Psoas muscle (tissue), 8 donors: ENCODE measurements around the gene UBL5. TPM values are rescaled to one million over a fixed set of nuclear protein-coding genes. Genes with fewer than 3 reads are reported as not detected.

Experiments used
- ATAC-seq, 4 donors: fragments of 200-7000 bp; cut with Tn5 transposase; one replicate each; pipeline ENCODE4 v1.9.1; 2020; ENCODE audit warnings: moderate library complexity in 3 of 4, mild to moderate bottlenecking in 2 of 4
- DNase-seq, 2 donors: peaks; one replicate each; pipeline ENCODE4 v3.0.0-alpha.2; 2020
- H3K27ac ChIP-seq: fragments of 200-600 bp; one replicate; pipeline ENCODE4 v1.8.0; 2022
- H3K27me3 ChIP-seq, 3 donors: fragments of 200-600 bp in 1 of 3; one replicate each; pipeline versions ENCODE4 v1.6.1 to v1.8.0; 2013 to 2022; ENCODE audit warnings: low read length in 2 of 3, mild to moderate bottlenecking in 2 of 3, moderate library complexity in 1 of 3; ENCODE audit not compliant: insufficient read depth in 3 of 3
- H3K36me3 ChIP-seq, 2 donors: fragments of 200-600 bp in 1 of 2; one replicate each; pipeline versions ENCODE4 v1.6.1 to v1.8.0; 2013 to 2022; ENCODE audit warnings: low read depth in 1 of 2, mild to moderate bottlenecking in 1 of 2, moderate library complexity in 1 of 2; ENCODE audit not compliant: insufficient read depth in 1 of 2
- H3K4me1 ChIP-seq: fragments of 200-600 bp; one replicate; pipeline ENCODE4 v1.8.0; 2022
- H3K4me3 ChIP-seq: fragments of 200-600 bp; one replicate; pipeline ENCODE4 v1.8.0; 2022; ENCODE audit warnings: mild to moderate bottlenecking
- H3K9me3 ChIP-seq: fragments of 200-600 bp; one replicate; pipeline ENCODE4 v1.8.0; 2022
- WGBS, 3 donors: extraction: QIAGEN DNeasy Blood & Tissue Kit; methylation state at CpG; one replicate each; pipeline versions ENCODE4 v1.1.6 to v1.1.7; 2013; 5-methylcytosine and 5-hydroxymethylcytosine counted together
- intact Hi-C, 2 donors: fragments of 100-400 bp; cut with DNase I; formaldehyde crosslinking; loops; one replicate each; pipeline versions ENCODE4 v1.11.0 to v1.14.2; 2022
- polyA plus RNA-seq, 3 donors: library from polyadenylated mRNA; stranded (reverse); fragments of 200-250 nt; gene quantifications; one replicate each; pipeline ENCODE4 v1.2.3, GENCODE V29; 2013
- total RNA-seq, 4 donors: library from RNA; stranded (reverse); fragmentation: NEBNext Ultra II Directional in 2 of 4; extraction: Animal tissue kit (Norgen Biotek cat#: 25700) in 2 of 4; gene quantifications; one replicate each; pipeline versions ENCODE4 v1.2.1 to v1.2.4, GENCODE V29; 2021 to 2023
- TF ChIP-seq, protein P1 (sequence below): fragments of 200-600 bp; IDR thresholded peaks from one replicate; pipeline ENCODE4 v1.8.0; 2022; ENCODE audit warnings: antibody characterized with exemption
- donor health status: healthy with polysubstance abuse.
- donor health status: DM: no; HTN: no; CAD: no; lungs with moderate emphysema.
- donor health status: Bipolar disorder and iron deficiency.
- donor health status: healthy.
- donor health status: DM: yes; HTN: yes; CAD: no.
- donor health status: DM: no; HTN: no; CAD: no.
- donor health status: DM: no; HTN: no; CAD: no.
- donor health status: DM: yes; HTN: yes; CAD: no.

The UBL5 gene
- total and polyA plus RNA-seq, 7 donors, result 262 to 659 (median 368) TPM

DNA sequence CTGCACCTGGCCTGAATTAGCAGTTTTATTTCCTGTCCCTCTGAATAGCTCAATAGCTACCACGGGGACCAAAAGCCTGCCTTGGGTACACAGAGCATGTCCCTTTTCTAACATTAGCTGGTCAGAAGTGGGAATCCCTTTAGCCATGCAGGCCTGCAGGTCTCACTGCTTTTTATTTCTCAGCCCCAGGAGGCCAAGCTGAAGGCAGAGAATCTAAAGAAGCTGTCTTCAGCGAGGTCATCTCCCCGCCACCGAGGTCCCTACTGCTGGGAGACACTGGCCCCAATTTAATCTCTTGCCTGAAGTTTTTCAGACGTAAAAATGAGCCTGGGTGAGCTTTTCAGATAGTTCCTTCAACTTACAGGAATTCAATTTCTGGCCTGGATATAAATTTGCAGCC, 48.1 kb downstream of the UBL5 start:
- TF ChIP-seq, protein P1, sequence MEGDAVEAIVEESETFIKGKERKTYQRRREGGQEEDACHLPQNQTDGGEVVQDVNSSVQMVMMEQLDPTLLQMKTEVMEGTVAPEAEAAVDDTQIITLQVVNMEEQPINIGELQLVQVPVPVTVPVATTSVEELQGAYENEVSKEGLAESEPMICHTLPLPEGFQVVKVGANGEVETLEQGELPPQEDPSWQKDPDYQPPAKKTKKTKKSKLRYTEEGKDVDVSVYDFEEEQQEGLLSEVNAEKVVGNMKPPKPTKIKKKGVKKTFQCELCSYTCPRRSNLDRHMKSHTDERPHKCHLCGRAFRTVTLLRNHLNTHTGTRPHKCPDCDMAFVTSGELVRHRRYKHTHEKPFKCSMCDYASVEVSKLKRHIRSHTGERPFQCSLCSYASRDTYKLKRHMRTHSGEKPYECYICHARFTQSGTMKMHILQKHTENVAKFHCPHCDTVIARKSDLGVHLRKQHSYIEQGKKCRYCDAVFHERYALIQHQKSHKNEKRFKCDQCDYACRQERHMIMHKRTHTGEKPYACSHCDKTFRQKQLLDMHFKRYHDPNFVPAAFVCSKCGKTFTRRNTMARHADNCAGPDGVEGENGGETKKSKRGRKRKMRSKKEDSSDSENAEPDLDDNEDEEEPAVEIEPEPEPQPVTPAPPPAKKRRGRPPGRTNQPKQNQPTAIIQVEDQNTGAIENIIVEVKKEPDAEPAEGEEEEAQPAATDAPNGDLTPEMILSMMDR, result no peak
- H3K9me3 ChIP-seq, result no peaks in the 10 kb centered on the region
- WGBS, 3 donors, result 56 to 69% (median 63%) methylated on average over 5 of the region's 5 CpGs
- H3K27ac ChIP-seq, result no peak overlapping the region
- no peaks in the 10 kb centered on the region for H3K36me3 ChIP-seq
- H3K4me1 ChIP-seq, result no peaks in the 10 kb centered on the region
- DNase-seq (no peak), ATAC-seq (no peak)
- H3K4me3 ChIP-seq, result no peak overlapping the region
- intact Hi-C loops, result no loop called here
- H3K27me3 ChIP-seq, result no peaks in the 10 kb centered on the region

DNA sequence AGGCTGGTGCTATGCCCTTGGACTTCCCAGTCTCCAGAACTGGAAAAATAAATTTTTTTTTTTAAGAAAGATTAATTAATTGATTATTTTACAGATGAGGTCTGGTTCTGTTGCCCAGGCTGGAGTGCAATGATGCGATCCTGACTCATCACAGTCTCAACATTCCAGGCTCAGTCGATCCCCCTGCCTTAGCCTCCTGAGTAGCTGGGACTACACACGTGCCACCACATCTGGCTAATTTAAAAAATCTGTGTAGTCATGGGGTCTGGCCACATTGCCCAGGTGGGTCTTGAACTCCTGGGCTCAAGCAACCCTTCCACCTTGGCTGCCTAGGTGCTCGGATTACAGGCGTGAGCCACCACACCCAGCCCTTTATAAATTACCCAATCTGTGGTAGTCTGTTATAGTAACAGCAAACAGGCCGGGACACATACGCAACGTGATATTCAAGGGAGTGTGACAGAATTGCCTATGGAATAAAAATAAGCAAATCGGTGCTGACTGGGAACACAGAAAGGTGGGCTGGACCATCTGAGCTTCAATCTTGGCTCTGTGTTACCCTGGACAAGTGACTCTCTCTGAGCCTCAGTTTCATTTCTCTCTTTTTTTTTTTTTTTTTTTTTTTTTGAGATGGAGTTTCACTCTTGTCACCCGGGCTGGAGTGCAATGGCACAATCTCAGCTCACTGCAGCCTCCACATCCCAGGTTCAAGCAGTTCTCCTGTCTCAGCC, 50.2 kb downstream of the UBL5 start:
- WGBS, 3 donors, result 79 to 81% (median 80%) methylated on average over 10 of the region's 10 CpGs
- TF ChIP-seq, protein P1, result no peak
- no peaks in the 10 kb centered on the region for H3K4me1 ChIP-seq
- no peak for DNase-seq
- no peak overlapping the region for H3K27ac ChIP-seq
- H3K27me3 ChIP-seq, result no peaks in the 10 kb centered on the region
- no peaks in the 10 kb centered on the region for H3K9me3 ChIP-seq
- H3K4me3 ChIP-seq, result no peak overlapping the region
- intact Hi-C loops, result no loop called here
- no peaks in the 10 kb centered on the region for H3K36me3 ChIP-seq
- ATAC-seq, result no peak

DNA sequence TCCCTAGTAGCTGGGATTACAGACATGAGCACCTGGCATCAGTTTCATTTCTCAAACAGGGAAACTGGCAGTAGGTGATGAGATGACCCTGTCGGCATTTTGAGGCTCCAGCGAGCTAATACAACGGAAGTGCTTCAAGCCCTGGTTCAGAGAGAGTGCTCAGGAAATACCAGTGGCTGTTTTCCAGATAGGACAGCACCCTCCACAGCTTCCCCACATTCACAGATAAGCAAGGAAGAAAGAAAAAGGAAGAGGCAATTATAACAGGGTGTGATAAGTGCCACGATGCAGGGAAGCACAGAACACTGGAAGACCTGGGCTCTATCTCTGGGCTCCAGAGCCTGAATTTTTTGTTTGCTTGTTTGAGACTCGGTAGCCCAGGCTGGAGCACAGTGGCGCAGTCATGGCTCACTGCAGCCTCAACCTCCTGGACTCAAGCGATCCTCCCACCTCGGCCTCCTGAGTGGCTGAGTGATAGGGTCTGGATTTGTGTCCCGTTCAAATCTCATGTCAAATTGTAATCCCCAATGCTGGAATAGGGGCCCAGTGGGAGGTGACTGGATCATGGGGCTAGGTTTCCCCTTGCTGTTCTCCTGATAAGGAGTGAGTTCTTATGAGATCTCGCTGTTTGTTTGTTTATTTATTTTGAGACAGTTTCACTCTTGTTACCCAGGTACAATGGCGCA, 50.9 kb downstream of the UBL5 start:
- ATAC-seq (no peak), DNase-seq (no peak)
- H3K9me3 ChIP-seq, result no peaks in the 10 kb centered on the region
- no peaks in the 10 kb centered on the region for H3K36me3 ChIP-seq
- H3K27ac ChIP-seq, result no peak overlapping the region
- intact Hi-C loops, result no loop called here
- WGBS, 3 donors, result 78 to 85% (median 85%) methylated on average over 11 of the region's 11 CpGs
- TF ChIP-seq, protein P1, result no peak
- no peaks in the 10 kb centered on the region for H3K4me1 ChIP-seq
- no peak overlapping the region for H3K4me3 ChIP-seq
- no peaks in the 10 kb centered on the region for H3K27me3 ChIP-seq

Other genes with a start within 250 kb of the UBL5 start
- 10 to 100 TPM; 15.6 to 32.2 (median 18.0) TPM for gene ZNF121, start 243.4 kb upstream of the UBL5 start, total RNA-seq
- 1 to 10 TPM; 3.0 to 7.8 (median 6.1) TPM for gene ZNF121, start 243.4 kb upstream of the UBL5 start, polyA plus RNA-seq
- 10 to 100 TPM in 3 of 4 donors, 1 to 10 TPM in 1; 8.2 to 17.9 (median 14.3) TPM for gene ZNF561, start 206.7 kb upstream of the UBL5 start, total RNA-seq
- 10 to 100 TPM in 2 of 3 donors, 1 to 10 TPM in 1; 8.7 to 20.5 (median 19.3) TPM for gene ZNF561, start 206.7 kb upstream of the UBL5 start, polyA plus RNA-seq
- 10 to 100 TPM in 2 of 4 donors, 1 to 10 TPM in 2; 5.1 to 17.6 (median 10.2) TPM for gene ZNF562, start 152.8 kb upstream of the UBL5 start, total RNA-seq
- gene ZNF562, start 152.8 kb upstream of the UBL5 start, polyA plus RNA-seq, result 1 to 10 TPM; 1.5 to 8.6 (median 5.0) TPM
- 1 to 10 TPM; 2.1 to 6.8 (median 4.2) TPM for gene ZNF846, start 59.2 kb upstream of the UBL5 start, total RNA-seq
- gene ZNF846, start 59.2 kb upstream of the UBL5 start, polyA plus RNA-seq, result 1 to 10 TPM; 1.7 to 6.5 (median 2.5) TPM
- 10 to 100 TPM; 10.4 to 22.1 (median 12.9) TPM for gene FBXL12, start 8.8 kb upstream of the UBL5 start, total RNA-seq
- 10 to 100 TPM; 11.4 to 16.6 (median 16.1) TPM for gene FBXL12, start 8.8 kb upstream of the UBL5 start, polyA plus RNA-seq
- gene PIN1, start 7.4 kb downstream of the UBL5 start, total RNA-seq, result 10 to 100 TPM; 49.6 to 64.4 (median 56.9) TPM
- gene PIN1, start 7.4 kb downstream of the UBL5 start, polyA plus RNA-seq, result 10 to 100 TPM; 63.9 to 81.1 (median 68.1) TPM
- 1 to 10 TPM in 3 of 4 donors, under 1 TPM in 1; 0.48 to 5.1 (median 1.4) TPM for gene OLFM2, start 108.6 kb downstream of the UBL5 start, total RNA-seq
- gene OLFM2, start 108.6 kb downstream of the UBL5 start, polyA plus RNA-seq, result 1 to 10 TPM in 1 of 3 donors, under 1 TPM in 2; 0.88 to 1.0 (median 0.90) TPM
- 10 to 100 TPM in 1 of 4 donors, 1 to 10 TPM in 3; 3.7 to 10.6 (median 8.0) TPM for gene COL5A3, start 182.6 kb downstream of the UBL5 start, total RNA-seq
- gene COL5A3, start 182.6 kb downstream of the UBL5 start, polyA plus RNA-seq, result 1 to 10 TPM; 4.6 to 8.9 (median 8.5) TPM
- gene RDH8, start 185.6 kb downstream of the UBL5 start, total RNA-seq, result not detected
- gene RDH8, start 185.6 kb downstream of the UBL5 start, polyA plus RNA-seq, result not detected